A549 (cell line): Measurements from ENCODE around the gene PKP1. TPM values are rescaled to one million over a fixed set of nuclear protein-coding genes. Genes with fewer than 3 reads are reported as not detected.
A peak's percentile ranks its signal among the peaks of the same experiment; 100 is the strongest.

ENCODE experiments used
- ATAC-seq, 2 experiments: fragments of 200-7000 bp in 1 of 2; fragments of >200 bp in 1 of 2; cut with Nextera tagmentation in 1 of 2; cut with Tn5 transposase in 1 of 2; 3 replicates each; pipeline versions ENCODE4 v1.8.0 to v1.9.1; 2018 to 2020; ENCODE audit warnings: mild to moderate bottlenecking in 1 of 2, moderate library complexity in 1 of 2
- CTCF ChIA-PET: fragments of 300-600 bp; sonication (Branson Sonifier 250); formaldehyde crosslinking; extraction: SDS; loops from one replicate; lab custom pipeline; 2021; ENCODE audit warnings: antibody characterized with exemption, inconsistent platforms; lab: Yijun Ruan, JAX
- POLR2A ChIA-PET: fragments of 350-600 bp; formaldehyde crosslinking; extraction: SDS; loops from one replicate; lab custom pipeline; 2021; ENCODE audit warnings: antibody characterized with exemption, inconsistent platforms; lab: Yijun Ruan, JAX
- DNase-seq, 2 experiments: peaks; one replicate each; pipeline versions ENCODE4 v3.0.0 to v3.0.0-alpha.2; 2011 to 2016; ENCODE audit warnings: low read depth in 1 of 2, low spot score in 1 of 2
- FAIRE-seq: peaks from 2 replicates; lab custom pipeline; 2011; peaks lifted over from hg19 to GRCh38; lab: Jason Lieb, UNC
- H3K27ac ChIP-seq, 2 experiments: fragments of >200 bp; sonication (Bioruptor Twin); formaldehyde crosslinking; 3 replicates each; pipeline ENCODE4 v1.5.1; 2016 to 2017
- H3K4me1 ChIP-seq: fragments of >200 bp; sonication (Bioruptor Twin); formaldehyde crosslinking; 3 replicates; pipeline ENCODE4 v1.6.1; 2016
- H3K4me2 ChIP-seq: fragments of >200 bp; sonication (Bioruptor Twin); formaldehyde crosslinking; 3 replicates; pipeline ENCODE4 v1.6.1; 2016
- H3K4me3 ChIP-seq: fragments of >200 bp; sonication (Bioruptor Twin); formaldehyde crosslinking; 3 replicates; pipeline ENCODE4 v1.5.1; 2016
- H3K9me3 ChIP-seq: fragments of >200 bp; sonication (Bioruptor Twin); formaldehyde crosslinking; 3 replicates; pipeline ENCODE4 v1.6.1; 2016
- BHLHE40 ChIP-seq: IDR thresholded peaks from 2 replicates; pipeline ENCODE4 v1.6.1; 2012; ENCODE audit warnings: low read depth, low read length, inconsistent platforms
- EHMT2 ChIP-seq: fragments of 200-600 bp; sonication (generic); IDR thresholded peaks from 2 replicates; pipeline ENCODE4 v1.6.1; 2016; ENCODE audit warnings: antibody characterized with exemption, low read depth, mild to moderate bottlenecking, moderate library complexity
- FOSL2 ChIP-seq, 2 experiments: fragments of 450-650 bp in 1 of 2; fragments of >200 bp in 1 of 2; sonication (Bioruptor Twin) in 1 of 2; formaldehyde crosslinking; IDR thresholded peaks; 2 replicates each; pipeline versions ENCODE4 v1.5.0 to v1.6.1; 2016 to 2020; ENCODE audit warnings: mild to moderate bottlenecking in 1 of 2, moderate library complexity in 1 of 2
- HOXB5 ChIP-seq: fragments of 250-450 bp; sonication (Bioruptor Pico); IDR thresholded peaks from 2 replicates; pipeline ENCODE4 v1.5.0; 2020; ENCODE audit warnings: mild to moderate bottlenecking, moderate library complexity
- JUNB ChIP-seq: fragments of >200 bp; sonication (Bioruptor Twin); formaldehyde crosslinking; IDR thresholded peaks from 2 replicates; pipeline ENCODE4 v1.6.1; 2016
- MAFK ChIP-seq: fragments of 450-650 bp; IDR thresholded peaks from 2 replicates; pipeline ENCODE4 v1.6.1; 2014; ENCODE audit not compliant: partially characterized antibody
- NPAS2 ChIP-seq: fragments of 250-450 bp; sonication (Bioruptor Pico); IDR thresholded peaks from 2 replicates; pipeline ENCODE4 v1.8.0; 2022; ENCODE audit warnings: mild to moderate bottlenecking, moderate library complexity, borderline replicate concordance
- PHF8 ChIP-seq: fragments of 200-600 bp; sonication (generic); IDR thresholded peaks from 2 replicates; pipeline ENCODE4 v1.6.1; 2016; ENCODE audit warnings: low read depth, mild to moderate bottlenecking, antibody characterized with exemption, moderate library complexity, borderline replicate concordance
- POLR2AphosphoS2 ChIP-seq: conservative IDR thresholded peaks from 2 replicates; pipeline ENCODE4 v1.6.1; 2012; ENCODE audit warnings: low read length, improper control_type of control experiment, inconsistent platforms
- RAD21 ChIP-seq, 2 experiments: fragments of >200 bp in 1 of 2; sonication (Bioruptor Twin) in 1 of 2; formaldehyde crosslinking in 1 of 2; IDR thresholded peaks in 1 of 2; conservative IDR thresholded peaks in 1 of 2; 2 replicates in 1 of 2; 3 replicates in 1 of 2; pipeline ENCODE4 v1.6.1; 2012 to 2018; ENCODE audit warnings: inconsistent platforms in 1 of 2
- SMC3 ChIP-seq: fragments of >200 bp; sonication (Bioruptor Twin); formaldehyde crosslinking; IDR thresholded peaks from 3 replicates; pipeline ENCODE4 v1.6.1; 2018; ENCODE audit warnings: inconsistent platforms
- WGBS: methylation state at CpG from one replicate; pipeline ENCODE4 v1.1.6; 2017; ENCODE audit errors: missing lambda C conversion rate; 5-methylcytosine and 5-hydroxymethylcytosine counted together
- polyA plus RNA-seq, 4 experiments: library from polyadenylated mRNA; depleted of rRNA in 3 of 4; stranded (reverse); fragments of >200 nt; fragmentation: RNase III in 1 of 4; extraction: RNeasy Plus Mini Kit Qiagen cat#74134 plus additional on column Dnase treatment in 1 of 4; gene quantifications; 2 replicates in 3 of 4; 3 replicates in 1 of 4; pipeline ENCODE4 v1.2.3, GENCODE V29; 2011 to 2017
- TF ChIP-seq, protein P1 (sequence below): IDR thresholded peaks from 2 replicates; pipeline ENCODE4 v1.6.1; 2012; ENCODE audit warnings: low read depth, borderline replicate concordance
- TF ChIP-seq, protein P2 (sequence below): fragments of >200 bp; sonication (Bioruptor Twin); formaldehyde crosslinking; IDR thresholded peaks from 3 replicates; pipeline ENCODE4 v1.6.1; 2016
- TF ChIP-seq, protein P3 (sequence below): fragments of >200 bp; sonication (Bioruptor Twin); formaldehyde crosslinking; IDR thresholded peaks from 3 replicates; pipeline ENCODE4 v1.5.1; 2016
- TF ChIP-seq, protein P4 (sequence below): fragments of 200-600 bp; sonication (generic); IDR thresholded peaks from 2 replicates; pipeline ENCODE4 v1.6.1; 2016; ENCODE audit warnings: antibody characterized with exemption, mild to moderate bottlenecking, moderate library complexity
- TF ChIP-seq, protein P5 (sequence below): IDR thresholded peaks from 2 replicates; pipeline ENCODE4 v1.6.1; 2012

Gene PKP1
- polyA plus RNA-seq, 2 of the 4 experiments (the other 2 are of a cell fraction) = not detected

DNA sequence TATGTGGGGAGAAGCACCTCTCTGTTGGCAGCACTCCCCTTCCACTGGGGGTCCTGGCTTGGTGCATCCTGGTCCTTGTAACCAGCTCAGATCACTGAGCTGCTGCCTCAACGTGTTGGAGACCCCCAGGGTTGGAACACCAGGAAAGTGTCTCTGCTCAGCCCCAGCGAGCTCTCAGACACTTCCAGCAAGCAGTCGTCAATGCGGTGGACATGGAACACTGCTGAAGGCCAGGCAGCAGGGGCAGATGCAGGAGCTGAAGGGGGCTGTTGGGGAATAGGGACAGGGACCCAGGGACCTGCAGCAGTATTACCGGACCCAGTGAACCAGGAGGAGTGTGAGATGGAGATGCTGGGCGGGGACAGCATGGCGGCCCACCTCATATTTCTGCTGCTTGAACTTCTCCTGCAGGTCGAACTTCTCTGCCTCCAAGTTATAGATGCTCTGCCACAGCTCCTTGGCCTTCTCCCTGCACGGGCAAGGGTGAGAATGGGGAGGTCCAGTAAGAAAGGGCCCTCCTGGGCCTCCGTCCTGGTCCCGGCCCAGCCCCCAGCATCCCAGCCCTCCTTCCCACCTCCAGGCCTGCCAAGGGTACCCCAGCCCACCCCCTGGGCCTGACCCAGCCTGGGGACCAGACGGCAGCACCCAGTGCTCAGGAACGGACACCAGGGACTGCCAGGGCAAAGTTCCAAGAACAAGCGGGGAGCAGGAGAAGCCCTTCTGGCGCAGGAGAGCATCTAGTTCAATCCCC is 77.8 kb downstream of the PKP1 start:
- no peak for DNase-seq
- Histone ChIP-seq H3K4me2 (no peak overlapping the region), H3K27ac (0 out of 6 replicates have a peak overlapping the region, but pooled peaks of 1 of the 2 experiments have one; percentile 50), H3K4me3 (no peak overlapping the region), H3K9me3 (no peaks in the 10 kb centered on the region), H3K4me1 (no peaks in the 10 kb centered on the region; the same call in 2 of the 3 replicates)
- ChIA-PET POLR2A (no interaction called here), CTCF (interaction anchor here (0.6 to 17.3 kb wide), 68 partner anchors 8 to 516 kb away, joined by 3 to 480 read pairs (median 6); partner anchors contain the start of genes CSRP1 and TNNT2)
- ATAC-seq = peak in 1 of 2 experiments; percentile 33; a peak in 3 of 6 replicates
- TF ChIP-seq BHLHE40 (no peak), FOSL2 (IDR thresholded peaks at IDR 0.05) (no peak), FOSL2 (CRISPR knock-in tag; IDR thresholded peaks at IDR 0.05) (no peak), NPAS2 (CRISPR knock-in tag) (no peak), MAFK (no peak), HOXB5 (CRISPR knock-in tag) (no peak)
- no peak for FAIRE-seq
- 75% methylated on average over 14 of the region's 15 CpGs for WGBS

DNA sequence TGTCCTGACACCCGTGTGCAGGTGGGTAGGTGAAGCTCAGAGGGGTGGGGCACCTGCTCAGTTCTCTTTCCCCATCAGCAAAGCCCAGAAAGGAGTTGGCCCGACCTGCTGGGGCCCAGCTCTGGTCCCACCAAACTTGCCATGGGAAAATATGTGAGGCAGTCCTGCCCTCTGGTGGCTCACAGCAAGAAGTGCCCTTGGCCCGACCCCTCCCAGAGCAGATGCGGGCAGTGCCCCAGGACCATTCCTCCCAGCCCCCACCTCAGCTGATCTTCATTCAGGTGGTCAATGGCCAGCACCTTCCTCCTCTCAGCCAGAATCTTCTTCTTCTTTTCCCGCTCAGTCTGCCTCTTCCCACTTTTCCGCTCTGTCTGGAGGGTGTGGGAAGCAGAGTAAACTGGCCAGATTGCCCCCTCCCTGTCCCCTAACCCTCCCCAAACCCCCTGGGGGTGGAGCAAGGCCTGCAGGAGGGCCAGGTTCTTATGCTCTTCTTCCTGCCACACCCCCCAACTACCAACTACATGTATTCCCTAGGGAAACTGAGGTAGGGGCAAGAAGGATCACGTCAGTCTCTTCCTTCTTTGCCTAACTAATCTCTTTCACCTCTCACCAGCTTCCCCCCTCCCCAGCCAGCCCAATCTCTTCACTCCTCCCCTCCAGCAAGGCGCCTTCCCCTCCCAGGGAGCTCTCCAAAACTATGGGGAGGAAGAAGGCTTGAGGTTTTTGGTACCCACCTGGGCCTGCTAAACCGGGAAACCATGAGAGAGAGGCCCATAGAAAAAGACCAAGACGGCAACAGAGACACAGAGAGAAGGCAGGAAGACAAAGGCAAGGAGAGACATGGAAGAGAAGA is 78.6 kb downstream of the PKP1 start:
- 34% methylated on average over 10 of the region's 10 CpGs for WGBS
- FAIRE-seq (no peak), DNase-seq (peak; percentile 47 to 96), ATAC-seq (peak; percentile 75 to 91; a peak in 5 of 6 replicates)
- CTCF ChIA-PET = interaction anchor here (0.6 to 17.3 kb wide), 68 partner anchors 9 to 517 kb away, joined by 3 to 480 read pairs (median 6); partner anchors contain the start of genes CSRP1 and TNNT2
- no peaks in the 10 kb centered on the region; the same call in 2 of the 3 replicates for H3K4me1 ChIP-seq
- peak overlapping the region in 1 of 2 experiments; percentile 50; a peak in 3 of 6 replicates for H3K27ac ChIP-seq
- no peak overlapping the region for H3K4me2 ChIP-seq
- H3K9me3 ChIP-seq = no peaks in the 10 kb centered on the region
- POLR2A ChIA-PET = no interaction called here
- H3K4me3 ChIP-seq = no peak overlapping the region
- TF ChIP-seq FOSL2 (IDR thresholded peaks at IDR 0.05) (no peak), FOSL2 (CRISPR knock-in tag; IDR thresholded peaks at IDR 0.05) (no peak), RAD21 (conservative IDR thresholded peaks at IDR 0.05 in 1 of 2, IDR thresholded peaks at IDR 0.05 in 1 of 2) (peak; percentile 96 to 99), SMC3 (peak; percentile 99), EHMT2 (no peak), PHF8 (no peak), JUNB (no peak), POLR2AphosphoS2 (no peak)
- TF ChIP-seq, protein P1, sequence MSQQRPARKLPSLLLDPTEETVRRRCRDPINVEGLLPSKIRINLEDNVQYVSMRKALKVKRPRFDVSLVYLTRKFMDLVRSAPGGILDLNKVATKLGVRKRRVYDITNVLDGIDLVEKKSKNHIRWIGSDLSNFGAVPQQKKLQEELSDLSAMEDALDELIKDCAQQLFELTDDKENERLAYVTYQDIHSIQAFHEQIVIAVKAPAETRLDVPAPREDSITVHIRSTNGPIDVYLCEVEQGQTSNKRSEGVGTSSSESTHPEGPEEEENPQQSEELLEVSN = no peak
- TF ChIP-seq, protein P2, sequence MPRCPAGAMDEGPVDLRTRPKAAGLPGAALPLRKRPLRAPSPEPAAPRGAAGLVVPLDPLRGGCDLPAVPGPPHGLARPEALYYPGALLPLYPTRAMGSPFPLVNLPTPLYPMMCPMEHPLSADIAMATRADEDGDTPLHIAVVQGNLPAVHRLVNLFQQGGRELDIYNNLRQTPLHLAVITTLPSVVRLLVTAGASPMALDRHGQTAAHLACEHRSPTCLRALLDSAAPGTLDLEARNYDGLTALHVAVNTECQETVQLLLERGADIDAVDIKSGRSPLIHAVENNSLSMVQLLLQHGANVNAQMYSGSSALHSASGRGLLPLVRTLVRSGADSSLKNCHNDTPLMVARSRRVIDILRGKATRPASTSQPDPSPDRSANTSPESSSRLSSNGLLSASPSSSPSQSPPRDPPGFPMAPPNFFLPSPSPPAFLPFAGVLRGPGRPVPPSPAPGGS = no peak
- TF ChIP-seq, protein P3, sequence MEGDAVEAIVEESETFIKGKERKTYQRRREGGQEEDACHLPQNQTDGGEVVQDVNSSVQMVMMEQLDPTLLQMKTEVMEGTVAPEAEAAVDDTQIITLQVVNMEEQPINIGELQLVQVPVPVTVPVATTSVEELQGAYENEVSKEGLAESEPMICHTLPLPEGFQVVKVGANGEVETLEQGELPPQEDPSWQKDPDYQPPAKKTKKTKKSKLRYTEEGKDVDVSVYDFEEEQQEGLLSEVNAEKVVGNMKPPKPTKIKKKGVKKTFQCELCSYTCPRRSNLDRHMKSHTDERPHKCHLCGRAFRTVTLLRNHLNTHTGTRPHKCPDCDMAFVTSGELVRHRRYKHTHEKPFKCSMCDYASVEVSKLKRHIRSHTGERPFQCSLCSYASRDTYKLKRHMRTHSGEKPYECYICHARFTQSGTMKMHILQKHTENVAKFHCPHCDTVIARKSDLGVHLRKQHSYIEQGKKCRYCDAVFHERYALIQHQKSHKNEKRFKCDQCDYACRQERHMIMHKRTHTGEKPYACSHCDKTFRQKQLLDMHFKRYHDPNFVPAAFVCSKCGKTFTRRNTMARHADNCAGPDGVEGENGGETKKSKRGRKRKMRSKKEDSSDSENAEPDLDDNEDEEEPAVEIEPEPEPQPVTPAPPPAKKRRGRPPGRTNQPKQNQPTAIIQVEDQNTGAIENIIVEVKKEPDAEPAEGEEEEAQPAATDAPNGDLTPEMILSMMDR = peak; percentile 91
- TF ChIP-seq, protein P4, sequence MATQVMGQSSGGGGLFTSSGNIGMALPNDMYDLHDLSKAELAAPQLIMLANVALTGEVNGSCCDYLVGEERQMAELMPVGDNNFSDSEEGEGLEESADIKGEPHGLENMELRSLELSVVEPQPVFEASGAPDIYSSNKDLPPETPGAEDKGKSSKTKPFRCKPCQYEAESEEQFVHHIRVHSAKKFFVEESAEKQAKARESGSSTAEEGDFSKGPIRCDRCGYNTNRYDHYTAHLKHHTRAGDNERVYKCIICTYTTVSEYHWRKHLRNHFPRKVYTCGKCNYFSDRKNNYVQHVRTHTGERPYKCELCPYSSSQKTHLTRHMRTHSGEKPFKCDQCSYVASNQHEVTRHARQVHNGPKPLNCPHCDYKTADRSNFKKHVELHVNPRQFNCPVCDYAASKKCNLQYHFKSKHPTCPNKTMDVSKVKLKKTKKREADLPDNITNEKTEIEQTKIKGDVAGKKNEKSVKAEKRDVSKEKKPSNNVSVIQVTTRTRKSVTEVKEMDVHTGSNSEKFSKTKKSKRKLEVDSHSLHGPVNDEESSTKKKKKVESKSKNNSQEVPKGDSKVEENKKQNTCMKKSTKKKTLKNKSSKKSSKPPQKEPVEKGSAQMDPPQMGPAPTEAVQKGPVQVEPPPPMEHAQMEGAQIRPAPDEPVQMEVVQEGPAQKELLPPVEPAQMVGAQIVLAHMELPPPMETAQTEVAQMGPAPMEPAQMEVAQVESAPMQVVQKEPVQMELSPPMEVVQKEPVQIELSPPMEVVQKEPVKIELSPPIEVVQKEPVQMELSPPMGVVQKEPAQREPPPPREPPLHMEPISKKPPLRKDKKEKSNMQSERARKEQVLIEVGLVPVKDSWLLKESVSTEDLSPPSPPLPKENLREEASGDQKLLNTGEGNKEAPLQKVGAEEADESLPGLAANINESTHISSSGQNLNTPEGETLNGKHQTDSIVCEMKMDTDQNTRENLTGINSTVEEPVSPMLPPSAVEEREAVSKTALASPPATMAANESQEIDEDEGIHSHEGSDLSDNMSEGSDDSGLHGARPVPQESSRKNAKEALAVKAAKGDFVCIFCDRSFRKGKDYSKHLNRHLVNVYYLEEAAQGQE = no peak
- TF ChIP-seq, protein P5, sequence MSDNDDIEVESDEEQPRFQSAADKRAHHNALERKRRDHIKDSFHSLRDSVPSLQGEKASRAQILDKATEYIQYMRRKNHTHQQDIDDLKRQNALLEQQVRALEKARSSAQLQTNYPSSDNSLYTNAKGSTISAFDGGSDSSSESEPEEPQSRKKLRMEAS = no peak
